GM23248 (cell line): ENCODE measurements around the gene TMC6. TPM values are rescaled to one million over a fixed set of nuclear protein-coding genes. Genes with fewer than 3 reads are reported as not detected.
"Not testable (repeated sequence)": the region's sequence is repeated elsewhere in the genome, so short reads cannot be mapped to it uniquely, and the experiment has no call there.

Source experiments
- DNase-seq: peaks from one replicate; pipeline ENCODE4 v3.0.0-alpha.2; 2015
- H2AFZ ChIP-seq: fragments of 200-600 bp; sonication (generic); 2 replicates; pipeline ENCODE4 v1.6.1; 2016; ENCODE audit warnings: antibody characterized with exemption
- H3F3A ChIP-seq: fragments of 200-600 bp; sonication (generic); 2 replicates; pipeline ENCODE4 v1.6.1; 2016; ENCODE audit warnings: mild to moderate bottlenecking, antibody characterized with exemption, mixed run types; ENCODE audit not compliant: insufficient read depth
- H3K27ac ChIP-seq: fragments of 200-600 bp; sonication (generic); 2 replicates; pipeline ENCODE4 v1.5.1; 2016; ENCODE audit warnings: mild to moderate bottlenecking
- H3K27me3 ChIP-seq: fragments of 200-600 bp; sonication (generic); replicated peaks from 2 replicates; pipeline ENCODE4 v1.6.1; 2016; ENCODE audit warnings: mild to moderate bottlenecking; ENCODE audit not compliant: insufficient read depth
- H3K36me3 ChIP-seq: fragments of 200-600 bp; sonication (generic); 2 replicates; pipeline ENCODE4 v1.6.1; 2016; ENCODE audit warnings: low read depth, mild to moderate bottlenecking
- H3K4me1 ChIP-seq: fragments of 200-600 bp; sonication (generic); 2 replicates; pipeline ENCODE4 v1.6.1; 2016; ENCODE audit warnings: mild to moderate bottlenecking; ENCODE audit not compliant: insufficient read depth
- H3K4me2 ChIP-seq: fragments of 200-600 bp; sonication (generic); one replicate; pipeline ENCODE4 v1.6.1; 2016; ENCODE audit warnings: mild to moderate bottlenecking; ENCODE audit not compliant: unreplicated experiment
- H3K4me3 ChIP-seq: fragments of 200-600 bp; sonication (generic); 2 replicates; pipeline ENCODE4 v1.5.1; 2016; ENCODE audit warnings: mild to moderate bottlenecking
- H3K79me2 ChIP-seq: fragments of 200-600 bp; sonication (generic); 2 replicates; pipeline ENCODE4 v1.6.1; 2016; ENCODE audit warnings: mild to moderate bottlenecking; ENCODE audit not compliant: insufficient read depth
- H3K9ac ChIP-seq: fragments of 200-600 bp; sonication (generic); 2 replicates; pipeline ENCODE4 v1.6.1; 2016; ENCODE audit warnings: mild to moderate bottlenecking
- H3K9me2 ChIP-seq: fragments of 200-600 bp; sonication (generic); 2 replicates; pipeline ENCODE4 v1.6.1; 2016; ENCODE audit warnings: mixed run types, mild to moderate bottlenecking, moderate library complexity; ENCODE audit not compliant: insufficient read depth
- H3K9me3 ChIP-seq: fragments of 200-600 bp; sonication (generic); one replicate; pipeline ENCODE4 v1.6.1; 2017; ENCODE audit warnings: low read depth
- H4K20me1 ChIP-seq: fragments of 200-600 bp; sonication (generic); 2 replicates; pipeline ENCODE4 v1.6.0; 2016; ENCODE audit not compliant: insufficient read depth
- EZH2 ChIP-seq: fragments of 200-600 bp; sonication (generic); IDR thresholded peaks from 2 replicates; pipeline ENCODE4 v1.6.1; 2018; ENCODE audit warnings: antibody characterized with exemption, mild to moderate bottlenecking; ENCODE audit not compliant: insufficient read depth, poor library complexity, severe bottlenecking
- EZH2phosphoT487 ChIP-seq: fragments of 200-600 bp; sonication (generic); IDR thresholded peaks from 2 replicates; pipeline ENCODE4 v1.6.1; 2018; ENCODE audit warnings: antibody characterized with exemption, moderate library complexity, mild to moderate bottlenecking, low read depth; ENCODE audit not compliant: insufficient read depth
- WGBS, 2 experiments: methylation state at CpG; one replicate each; pipeline ENCODE4 v1.1.6; 2015 to 2017; ENCODE audit warnings: low lambda C conversion rate in 2 of 2, low coverage in 1 of 2; ENCODE audit errors: missing lambda C conversion rate in 2 of 2; 5-methylcytosine and 5-hydroxymethylcytosine counted together
- in situ Hi-C: fragments of 300-500 bp; cut with MboI; formaldehyde crosslinking; loops from 2 replicates; pipeline ENCODE4 v1.15.0; 2020
- polyA plus RNA-seq: library from polyadenylated mRNA; unstranded; fragments of >200 nt; fragmentation: Nextera tagmentation; extraction: Ambion mirVana; gene quantifications from 2 replicates; pipeline ENCODE4 v1.2.1, GENCODE V29; 2016
- total RNA-seq: library from RNA; depleted of rRNA; stranded (reverse); fragments of >200 nt; shearing (Covaris generic); gene quantifications from 2 replicates; pipeline ENCODE4 v1.2.3, GENCODE V29; 2014

TMC6 gene
- total and polyA plus RNA-seq, 2 experiments from 2014 or later: not detected

DNA sequence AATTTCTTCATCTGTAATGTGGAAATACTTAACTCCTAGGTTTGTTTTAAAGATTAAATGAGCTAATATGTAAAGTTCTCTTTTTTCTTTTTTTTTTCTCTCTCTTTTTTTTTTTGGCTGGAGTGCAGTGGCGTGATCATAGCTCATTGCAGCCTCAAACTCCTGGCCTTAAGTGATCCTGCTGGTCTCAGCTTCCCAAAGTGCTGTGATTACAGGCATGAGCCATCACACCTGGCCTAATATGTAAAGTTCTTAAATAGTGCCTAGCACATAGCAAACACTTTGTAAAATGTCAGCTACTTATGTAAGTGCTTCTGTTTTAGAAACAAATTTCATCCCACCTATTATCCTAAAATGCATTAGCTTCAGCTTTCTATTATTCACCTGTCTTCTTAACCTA, 40.0 kb downstream of the TMC6 start:
- Histone ChIP-seq H3K27ac (no peak overlapping the region), H3K9me3 (no peaks in the 10 kb centered on the region), H3K4me2 (no peak overlapping the region), H2AFZ (no peak overlapping the region), H3K9me2 (no peaks in the 10 kb centered on the region), H3K4me3 (no peak overlapping the region), H3K27me3 (no peaks in the 10 kb centered on the region), H4K20me1 (no peaks in the 10 kb centered on the region), H3K79me2 (no peaks in the 10 kb centered on the region), H3F3A (no peaks in the 10 kb centered on the region), H3K9ac (no peak overlapping the region), H3K36me3 (peaks cover 31% of the 10 kb centered on the region), H3K4me1 (no peaks in the 10 kb centered on the region)
- WGBS, 2 experiments: 100% methylated on average over 1 of the region's 1 CpG
- no peak for TF ChIP-seq EZH2phosphoT487
- TF ChIP-seq EZH2: no peak
- DNase-seq: no peak
- in situ Hi-C loops: no loop called here

- Histone ChIP-seq H3K4me1 (no peaks in the 10 kb centered on the region), H3K9ac (no peak overlapping the region), H3K27ac (no peak overlapping the region), H3K36me3 (peaks cover 25% of the 10 kb centered on the region), H3K4me2 (no peak overlapping the region), H3K9me3 (no peaks in the 10 kb centered on the region), H3F3A (no peaks in the 10 kb centered on the region), H3K4me3 (no peak overlapping the region), H4K20me1 (no peaks in the 10 kb centered on the region), H3K79me2 (no peaks in the 10 kb centered on the region), H3K27me3 (no peaks in the 10 kb centered on the region), H2AFZ (no peak overlapping the region), H3K9me2 (no peaks in the 10 kb centered on the region)
- in situ Hi-C loops: no loop called here
- WGBS, 2 experiments: 98 to 99% methylated on average over 13 of the region's 13 CpGs
- no peak for DNase-seq
- TF ChIP-seq EZH2: no peak
- TF ChIP-seq EZH2phosphoT487: no peak
Measured at GRCh38 chr17:78086740-78087139, 41.8 kb downstream of the TMC6 start.

GRCh38 chr17:78082988-78083387, 45.6 kb downstream of the TMC6 start:
- Histone ChIP-seq H2AFZ (no peak overlapping the region), H4K20me1 (no peaks in the 10 kb centered on the region), H3K4me1 (no peaks in the 10 kb centered on the region), H3F3A (no peaks in the 10 kb centered on the region), H3K4me2 (no peak overlapping the region), H3K9ac (no peak overlapping the region), H3K79me2 (no peaks in the 10 kb centered on the region), H3K9me3 (no peaks in the 10 kb centered on the region), H3K36me3 (peaks cover 15% of the 10 kb centered on the region; the same call in 1 of the 2 replicates), H3K4me3 (no peak overlapping the region), H3K9me2 (no peaks in the 10 kb centered on the region), H3K27ac (no peak overlapping the region), H3K27me3 (no peaks in the 10 kb centered on the region)
- no peak for DNase-seq
- TF ChIP-seq EZH2phosphoT487 (no peak), EZH2 (no peak)
- in situ Hi-C loops: no loop called here
- WGBS, 2 experiments: 83 to 84% methylated on average over 7 of the region's 7 CpGs

GRCh38 chr17:78082355-78082872, 46.1 kb downstream of the TMC6 start:
- WGBS, 2 experiments: 76 to 78% methylated on average over 5 of the region's 5 CpGs

DNA sequence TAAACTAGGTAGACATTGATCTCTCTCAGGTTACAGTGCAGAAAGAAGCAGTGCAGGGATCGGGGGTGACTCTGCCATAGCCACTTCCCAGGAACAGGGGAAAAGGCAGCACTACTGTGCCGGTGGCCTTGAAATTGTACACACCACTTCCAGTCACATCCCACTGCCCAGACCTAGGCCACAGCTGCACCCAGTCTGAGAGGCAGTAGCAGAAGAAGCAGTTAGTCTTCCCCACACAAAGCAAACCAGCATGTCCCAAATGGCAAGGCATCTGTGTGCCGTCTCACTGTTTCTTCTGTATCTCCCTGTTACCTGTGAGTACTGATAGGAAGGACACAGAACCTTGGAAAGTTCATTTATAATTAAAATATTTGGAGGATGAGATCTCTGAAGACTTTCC, 47.0 kb downstream of the TMC6 start:
- in situ Hi-C loops: no loop called here
- H3K27ac ChIP-seq: no peak overlapping the region

More at GRCh38 chr17:78082355-78082872, 46.1 kb downstream of the TMC6 start:
- H3K9ac ChIP-seq, H3K9me2 ChIP-seq, H3K36me3 ChIP-seq, in situ Hi-C loops, H3K9me3 ChIP-seq, H3K4me2 ChIP-seq, H3K79me2 ChIP-seq, H4K20me1 ChIP-seq, H3K27me3 ChIP-seq, H2AFZ ChIP-seq, DNase-seq, H3K27ac ChIP-seq, H3F3A ChIP-seq, H3K4me1 ChIP-seq, H3K4me3 ChIP-seq: not testable (repeated sequence)

More for the DNA sequence above, 47.0 kb downstream of the TMC6 start:
- Histone ChIP-seq H2AFZ (no peak overlapping the region), H3K36me3 (peaks cover 12% of the 10 kb centered on the region; the same call in 1 of the 2 replicates), H3F3A (no peaks in the 10 kb centered on the region), H3K4me1 (no peaks in the 10 kb centered on the region), H3K4me3 (no peak overlapping the region), H3K9me3 (no peaks in the 10 kb centered on the region), H3K9ac (no peak overlapping the region), H3K79me2 (no peaks in the 10 kb centered on the region), H4K20me1 (no peaks in the 10 kb centered on the region), H3K4me2 (no peak overlapping the region), H3K27me3 (no peaks in the 10 kb centered on the region), H3K9me2 (no peaks in the 10 kb centered on the region)
- TF ChIP-seq EZH2 (no peak), EZH2phosphoT487 (no peak)
- 96 to 98% methylated on average over 3 of the region's 3 CpGs for WGBS, 2 experiments
- no peak for DNase-seq
